DMS114 treated with DMSO at 0.1 percent for 48 hours (cell line): ENCODE results near the gene GPR176.

ENCODE experiments used
- DNase-seq: peaks from one replicate; lab custom pipeline; 2025; ENCODE audit not compliant: unreplicated experiment; lab: John Stamatoyannopoulos, UW

GPR176 gene

GRCh38 chr15:39860871-39861270, 59.2 kb downstream of the GPR176 start:
- no peak for DNase-seq

- DNase-seq = no peak
Observed at GRCh38 chr15:39860200-39860599, 59.9 kb downstream of the GPR176 start.

- no peak for DNase-seq
Observed at GRCh38 chr15:39859636-39860035, 60.4 kb downstream of the GPR176 start.

- no peak for DNase-seq
Observed at GRCh38 chr15:39857132-39857531, 62.9 kb downstream of the GPR176 start.

GRCh38 chr15:39856357-39856756, 63.7 kb downstream of the GPR176 start:
- DNase-seq = no peak

GRCh38 chr15:39855400-39855799, 64.7 kb downstream of the GPR176 start:
- DNase-seq = no peak

- DNase-seq = no peak
Observed at GRCh38 chr15:39854161-39854560, 65.9 kb downstream of the GPR176 start.

GRCh38 chr15:39852250-39852649, 67.8 kb downstream of the GPR176 start:
- no peak for DNase-seq

- DNase-seq = no peak
Observed at GRCh38 chr15:39851500-39852092, 68.5 kb downstream of the GPR176 start.

- no peak for DNase-seq
Observed at GRCh38 chr15:39850436-39850835, 69.6 kb downstream of the GPR176 start.

- DNase-seq = no peak
Observed at GRCh38 chr15:39846108-39846507, 74.0 kb downstream of the GPR176 start.

GRCh38 chr15:39845582-39845981, 74.5 kb downstream of the GPR176 start:
- no peak for DNase-seq

GRCh38 chr15:39843565-39843964, 76.5 kb downstream of the GPR176 start:
- no peak for DNase-seq

GRCh38 chr15:39837454-39837853, 82.6 kb downstream of the GPR176 start:
- no peak for DNase-seq

- no peak for DNase-seq
Observed at GRCh38 chr15:39835550-39835949, 84.5 kb downstream of the GPR176 start.

- DNase-seq = no peak
Observed at GRCh38 chr15:39834256-39834655, 85.8 kb downstream of the GPR176 start.

GRCh38 chr15:39833515-39833981, 86.5 kb downstream of the GPR176 start:
- no peak for DNase-seq

- DNase-seq = no peak
Observed at GRCh38 chr15:39830166-39830565, 89.9 kb downstream of the GPR176 start.

GRCh38 chr15:39828374-39828931, 91.6 kb downstream of the GPR176 start:
- no peak for DNase-seq

- no peak for DNase-seq
Observed at GRCh38 chr15:39826975-39827374, 93.1 kb downstream of the GPR176 start.

- DNase-seq = no peak
Observed at GRCh38 chr15:39823634-39824033, 96.4 kb downstream of the GPR176 start.

GRCh38 chr15:39820050-39820602, 99.9 kb downstream of the GPR176 start:
- DNase-seq = no peak

GRCh38 chr15:39819533-39819932, 100.5 kb downstream of the GPR176 start:
- DNase-seq = no peak
